CD4-positive, alpha-beta T cell treated with Interleukin-4 for 1 hour (primary cell): ENCODE results near the gene NSRP1.
"Not testable (repeated sequence)": the region's sequence is repeated elsewhere in the genome, so short reads cannot be mapped to it uniquely, and the experiment has no call there.

Experiments used
- DNase-seq, 2 donors: peaks; one replicate each; pipeline ENCODE4 v3.0.0-alpha.2; 2020 to 2022

NSRP1 gene

GRCh38 chr17:30188211-30188939, 71.8 kb downstream of the NSRP1 start:
- DNase-seq, result no peak

- no peak for DNase-seq
These were observed 74.5 kb downstream of the NSRP1 start for GRCh38 chr17:30191072-30191471.

- DNase-seq, result no peak
These were observed 79.9 kb downstream of the NSRP1 start for GRCh38 chr17:30196504-30196903.

GRCh38 chr17:30197416-30197815, 80.8 kb downstream of the NSRP1 start:
- DNase-seq, result no peak

- no peak for DNase-seq
These were observed 83.0 kb downstream of the NSRP1 start for GRCh38 chr17:30199600-30199999.

GRCh38 chr17:30200106-30200505, 83.5 kb downstream of the NSRP1 start:
- DNase-seq, result no peak

- not testable (repeated sequence) for DNase-seq
These were observed 84.0 kb downstream of the NSRP1 start for GRCh38 chr17:30200656-30201055.

- DNase-seq, result no peak
These were observed 86.9 kb downstream of the NSRP1 start for GRCh38 chr17:30203471-30203981.

- DNase-seq, result no peak
These were observed 91.0 kb downstream of the NSRP1 start for GRCh38 chr17:30207655-30208054.

GRCh38 chr17:30208214-30208613, 91.6 kb downstream of the NSRP1 start:
- no peak for DNase-seq

- DNase-seq, result no peak
These were observed 93.3 kb downstream of the NSRP1 start for GRCh38 chr17:30209930-30210329.

GRCh38 chr17:30210366-30210765, 93.8 kb downstream of the NSRP1 start:
- DNase-seq, result no peak

GRCh38 chr17:30210901-30211300, 94.3 kb downstream of the NSRP1 start:
- DNase-seq, result no peak

GRCh38 chr17:30211371-30211770, 94.8 kb downstream of the NSRP1 start:
- no peak for DNase-seq

- no peak for DNase-seq
These were observed 96.1 kb downstream of the NSRP1 start for GRCh38 chr17:30212750-30213149.

GRCh38 chr17:30217054-30217453, 100.4 kb downstream of the NSRP1 start:
- no peak for DNase-seq

- no peak for DNase-seq
These were observed 101.2 kb downstream of the NSRP1 start for GRCh38 chr17:30217746-30218245.

GRCh38 chr17:30218799-30219198, 102.2 kb downstream of the NSRP1 start:
- DNase-seq, result no peak

GRCh38 chr17:30219315-30219714, 102.7 kb downstream of the NSRP1 start:
- DNase-seq, result no peak

GRCh38 chr17:30219833-30220232, 103.2 kb downstream of the NSRP1 start:
- no peak for DNase-seq

- DNase-seq, result no peak
These were observed 103.8 kb downstream of the NSRP1 start for GRCh38 chr17:30220414-30220813.

- no peak for DNase-seq
These were observed 104.7 kb downstream of the NSRP1 start for GRCh38 chr17:30221346-30221745.

- no peak for DNase-seq
These were observed 105.6 kb downstream of the NSRP1 start for GRCh38 chr17:30222251-30222650.

GRCh38 chr17:30222721-30223175, 106.1 kb downstream of the NSRP1 start:
- no peak for DNase-seq
